HEK293 (cell line): ENCODE measurements around the gene DMC1.

Experiments used
- CTCF ChIA-PET: fragments of 350-600 bp; formaldehyde crosslinking; extraction: SDS; loops from one replicate; lab custom pipeline; 2021; ENCODE audit warnings: antibody characterized with exemption; lab: Yijun Ruan, JAX
- POLR2A ChIA-PET: fragments of 300-600 bp; formaldehyde crosslinking; extraction: SDS; loops from one replicate; lab custom pipeline; 2020; ENCODE audit warnings: antibody characterized with exemption, inconsistent platforms; lab: Yijun Ruan, JAX
- H3K27ac ChIP-seq: fragments of 200-500 bp; sonication (Bioruptor generic); 2 replicates; pipeline ENCODE4 v1.5.1; 2014; ENCODE audit warnings: low read depth, low read length, control low read depth, inconsistent platforms; ENCODE audit errors: extremely low read depth
- H3K36me3 ChIP-seq, 2 experiments: fragments of 200-500 bp in 1 of 2; sonication (Bioruptor generic) in 1 of 2; 1 replicate in 1 of 2; 2 replicates in 1 of 2; pipeline ENCODE4 v1.5.1; 2014 to 2017; ENCODE audit warnings: inconsistent platforms in 2 of 2, low read length in 2 of 2; ENCODE audit not compliant: control insufficient read depth in 2 of 2, insufficient read depth in 1 of 2
- H3K4me1 ChIP-seq: fragments of 200-500 bp; sonication (Bioruptor generic); 2 replicates; pipeline ENCODE4 v1.5.1; 2014; ENCODE audit warnings: mild to moderate bottlenecking, low read length, inconsistent platforms; ENCODE audit not compliant: control insufficient read depth, insufficient read depth
- H3K4me3 ChIP-seq: 2 replicates; pipeline ENCODE4 v1.5.1; 2011; ENCODE audit warnings: low read depth, mild to moderate bottlenecking, control low read depth, low read length, moderate library complexity
- H3K9me3 ChIP-seq: fragments of 200-500 bp; sonication (Bioruptor generic); 2 replicates; pipeline ENCODE4 v1.5.1; 2014; ENCODE audit warnings: low read depth, low read length, inconsistent platforms; ENCODE audit not compliant: control insufficient read depth, insufficient read depth
- ATF2 ChIP-seq: fragments of 450-650 bp; formaldehyde crosslinking; IDR thresholded peaks from 2 replicates; pipeline ENCODE4 v1.5.1; 2016; ENCODE audit warnings: missing biosample characterization, missing genetic modification characterization, low read depth
- SCRT2 ChIP-seq: fragments of 450-650 bp; formaldehyde crosslinking; IDR thresholded peaks from 2 replicates; pipeline ENCODE4 v1.5.1; 2016; ENCODE audit warnings: missing biosample characterization, missing genetic modification characterization
- SETDB1 ChIP-seq: IDR thresholded peaks from one replicate; pipeline ENCODE4 v1.6.1; 2017; ENCODE audit warnings: mild to moderate bottlenecking, low read length, moderate library complexity, mixed read lengths; ENCODE audit not compliant: insufficient read length
- WT1 ChIP-seq: fragments of 450-650 bp; formaldehyde crosslinking; IDR thresholded peaks from 2 replicates; pipeline ENCODE4 v1.5.1; 2016; ENCODE audit warnings: missing biosample characterization, missing genetic modification characterization
- ZBTB8A ChIP-seq: fragments of 450-650 bp; formaldehyde crosslinking; IDR thresholded peaks from 2 replicates; pipeline ENCODE4 v1.5.1; 2016; ENCODE audit warnings: missing biosample characterization, missing genetic modification characterization
- ZEB2 ChIP-seq: fragments of 450-650 bp; formaldehyde crosslinking; IDR thresholded peaks from 2 replicates; pipeline ENCODE4 v1.5.1; 2016; ENCODE audit warnings: missing biosample characterization, missing genetic modification characterization
- ZNF211 ChIP-seq: fragments of 450-650 bp; formaldehyde crosslinking; IDR thresholded peaks from 2 replicates; pipeline ENCODE4 v1.5.1; 2016; ENCODE audit warnings: low read depth, missing biosample characterization, missing genetic modification characterization
- ZNF292 ChIP-seq: fragments of 450-650 bp; formaldehyde crosslinking; IDR thresholded peaks from 2 replicates; pipeline ENCODE4 v1.5.1; 2016; ENCODE audit warnings: low read depth, missing biosample characterization, missing genetic modification characterization, borderline replicate concordance
- ZNF341 ChIP-seq: fragments of 450-650 bp; formaldehyde crosslinking; IDR thresholded peaks from 2 replicates; pipeline ENCODE4; 2016; ENCODE audit warnings: low read depth, missing biosample characterization, missing genetic modification characterization
- ZNF354C ChIP-seq: fragments of 450-650 bp; formaldehyde crosslinking; IDR thresholded peaks from 2 replicates; pipeline ENCODE4 v1.5.1; 2016; ENCODE audit warnings: missing biosample characterization, missing genetic modification characterization, low read depth, borderline replicate concordance
- ZNF501 ChIP-seq: fragments of 450-650 bp; formaldehyde crosslinking; IDR thresholded peaks from 2 replicates; pipeline ENCODE4 v1.5.1; 2016; ENCODE audit warnings: missing biosample characterization, missing genetic modification characterization
- ZNF521 ChIP-seq: fragments of 450-650 bp; formaldehyde crosslinking; IDR thresholded peaks from 2 replicates; pipeline ENCODE4 v1.5.1; 2017; ENCODE audit warnings: missing biosample characterization, mild to moderate bottlenecking, missing genetic modification characterization
- ZNF610 ChIP-seq: fragments of 450-650 bp; formaldehyde crosslinking; IDR thresholded peaks from 2 replicates; pipeline ENCODE4 v1.5.1; 2016; ENCODE audit warnings: missing biosample characterization, missing genetic modification characterization, borderline replicate concordance
- ZNF645 ChIP-seq: fragments of 450-650 bp; formaldehyde crosslinking; IDR thresholded peaks from 2 replicates; pipeline ENCODE4; 2016; ENCODE audit warnings: missing biosample characterization, missing genetic modification characterization
- ZNF660 ChIP-seq: fragments of 450-650 bp; IDR thresholded peaks from 2 replicates; pipeline ENCODE4 v1.5.1; 2018; ENCODE audit warnings: missing biosample characterization, mild to moderate bottlenecking, missing genetic modification characterization
- ZNF777 ChIP-seq: fragments of 450-650 bp; formaldehyde crosslinking; IDR thresholded peaks from 2 replicates; pipeline ENCODE4 v1.5.1; 2017; ENCODE audit warnings: missing biosample characterization, missing genetic modification characterization, borderline replicate concordance
- ZNF837 ChIP-seq: fragments of 450-650 bp; formaldehyde crosslinking; IDR thresholded peaks from 2 replicates; pipeline ENCODE4 v1.5.1; 2016; ENCODE audit warnings: missing biosample characterization, missing genetic modification characterization
- TF ChIP-seq, protein P1 (sequence below): fragments of 450-650 bp; formaldehyde crosslinking; IDR thresholded peaks from 2 replicates; pipeline ENCODE4 v1.5.1; 2016; ENCODE audit warnings: missing biosample characterization, missing genetic modification characterization, borderline replicate concordance
- TF ChIP-seq, protein P2 (sequence below): fragments of 450-650 bp; formaldehyde crosslinking; optimal IDR thresholded peaks from 2 replicates; pipeline ENCODE3; 2016; ENCODE audit warnings: missing biosample characterization, mild to moderate bottlenecking, missing genetic modification characterization
- TF ChIP-seq, protein P3 (sequence below): fragments of 450-650 bp; formaldehyde crosslinking; IDR thresholded peaks from 2 replicates; pipeline ENCODE4 v1.5.1; 2016; ENCODE audit warnings: missing biosample characterization, missing genetic modification characterization

DMC1 gene

GRCh38 chr22:38482662-38483308, 87.2 kb downstream of the DMC1 start:
- no peaks in the 10 kb centered on the region for H3K9me3 ChIP-seq
- TF ChIP-seq ATF2 (tag by site-specific recombination) (no peak), SETDB1 (no peak), ZNF211 (tag by site-specific recombination) (no peak), ZNF645 (tag by site-specific recombination) (no peak), ZEB2 (tag by site-specific recombination) (no peak), ZNF501 (tag by site-specific recombination) (no peak), ZNF610 (tag by site-specific recombination) (no peak), ZBTB8A (no peak), ZNF354C (tag by site-specific recombination) (no peak), ZNF521 (tag by site-specific recombination) (no peak), ZNF292 (tag by site-specific recombination) (no peak), WT1 (tag by site-specific recombination) (no peak), ZNF837 (no peak), SCRT2 (tag by site-specific recombination) (no peak), ZNF660 (tag by site-specific recombination) (no peak), ZNF341 (tag by site-specific recombination) (no peak), ZNF777 (no peak)
- TF ChIP-seq, protein P1, sequence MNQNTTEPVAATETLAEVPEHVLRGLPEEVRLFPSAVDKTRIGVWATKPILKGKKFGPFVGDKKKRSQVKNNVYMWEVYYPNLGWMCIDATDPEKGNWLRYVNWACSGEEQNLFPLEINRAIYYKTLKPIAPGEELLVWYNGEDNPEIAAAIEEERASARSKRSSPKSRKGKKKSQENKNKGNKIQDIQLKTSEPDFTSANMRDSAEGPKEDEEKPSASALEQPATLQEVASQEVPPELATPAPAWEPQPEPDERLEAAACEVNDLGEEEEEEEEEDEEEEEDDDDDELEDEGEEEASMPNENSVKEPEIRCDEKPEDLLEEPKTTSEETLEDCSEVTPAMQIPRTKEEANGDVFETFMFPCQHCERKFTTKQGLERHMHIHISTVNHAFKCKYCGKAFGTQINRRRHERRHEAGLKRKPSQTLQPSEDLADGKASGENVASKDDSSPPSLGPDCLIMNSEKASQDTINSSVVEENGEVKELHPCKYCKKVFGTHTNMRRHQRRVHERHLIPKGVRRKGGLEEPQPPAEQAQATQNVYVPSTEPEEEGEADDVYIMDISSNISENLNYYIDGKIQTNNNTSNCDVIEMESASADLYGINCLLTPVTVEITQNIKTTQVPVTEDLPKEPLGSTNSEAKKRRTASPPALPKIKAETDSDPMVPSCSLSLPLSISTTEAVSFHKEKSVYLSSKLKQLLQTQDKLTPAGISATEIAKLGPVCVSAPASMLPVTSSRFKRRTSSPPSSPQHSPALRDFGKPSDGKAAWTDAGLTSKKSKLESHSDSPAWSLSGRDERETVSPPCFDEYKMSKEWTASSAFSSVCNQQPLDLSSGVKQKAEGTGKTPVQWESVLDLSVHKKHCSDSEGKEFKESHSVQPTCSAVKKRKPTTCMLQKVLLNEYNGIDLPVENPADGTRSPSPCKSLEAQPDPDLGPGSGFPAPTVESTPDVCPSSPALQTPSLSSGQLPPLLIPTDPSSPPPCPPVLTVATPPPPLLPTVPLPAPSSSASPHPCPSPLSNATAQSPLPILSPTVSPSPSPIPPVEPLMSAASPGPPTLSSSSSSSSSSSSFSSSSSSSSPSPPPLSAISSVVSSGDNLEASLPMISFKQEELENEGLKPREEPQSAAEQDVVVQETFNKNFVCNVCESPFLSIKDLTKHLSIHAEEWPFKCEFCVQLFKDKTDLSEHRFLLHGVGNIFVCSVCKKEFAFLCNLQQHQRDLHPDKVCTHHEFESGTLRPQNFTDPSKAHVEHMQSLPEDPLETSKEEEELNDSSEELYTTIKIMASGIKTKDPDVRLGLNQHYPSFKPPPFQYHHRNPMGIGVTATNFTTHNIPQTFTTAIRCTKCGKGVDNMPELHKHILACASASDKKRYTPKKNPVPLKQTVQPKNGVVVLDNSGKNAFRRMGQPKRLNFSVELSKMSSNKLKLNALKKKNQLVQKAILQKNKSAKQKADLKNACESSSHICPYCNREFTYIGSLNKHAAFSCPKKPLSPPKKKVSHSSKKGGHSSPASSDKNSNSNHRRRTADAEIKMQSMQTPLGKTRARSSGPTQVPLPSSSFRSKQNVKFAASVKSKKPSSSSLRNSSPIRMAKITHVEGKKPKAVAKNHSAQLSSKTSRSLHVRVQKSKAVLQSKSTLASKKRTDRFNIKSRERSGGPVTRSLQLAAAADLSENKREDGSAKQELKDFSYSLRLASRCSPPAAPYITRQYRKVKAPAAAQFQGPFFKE (tag by site-specific recombination): no peak
- TF ChIP-seq, protein P2, sequence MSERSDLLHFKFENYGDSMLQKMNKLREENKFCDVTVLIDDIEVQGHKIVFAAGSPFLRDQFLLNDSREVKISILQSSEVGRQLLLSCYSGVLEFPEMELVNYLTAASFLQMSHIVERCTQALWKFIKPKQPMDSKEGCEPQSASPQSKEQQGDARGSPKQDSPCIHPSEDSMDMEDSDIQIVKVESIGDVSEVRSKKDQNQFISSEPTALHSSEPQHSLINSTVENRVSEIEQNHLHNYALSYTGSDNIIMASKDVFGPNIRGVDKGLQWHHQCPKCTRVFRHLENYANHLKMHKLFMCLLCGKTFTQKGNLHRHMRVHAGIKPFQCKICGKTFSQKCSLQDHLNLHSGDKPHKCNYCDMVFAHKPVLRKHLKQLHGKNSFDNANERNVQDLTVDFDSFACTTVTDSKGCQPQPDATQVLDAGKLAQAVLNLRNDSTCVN: no peak
- TF ChIP-seq, protein P3, sequence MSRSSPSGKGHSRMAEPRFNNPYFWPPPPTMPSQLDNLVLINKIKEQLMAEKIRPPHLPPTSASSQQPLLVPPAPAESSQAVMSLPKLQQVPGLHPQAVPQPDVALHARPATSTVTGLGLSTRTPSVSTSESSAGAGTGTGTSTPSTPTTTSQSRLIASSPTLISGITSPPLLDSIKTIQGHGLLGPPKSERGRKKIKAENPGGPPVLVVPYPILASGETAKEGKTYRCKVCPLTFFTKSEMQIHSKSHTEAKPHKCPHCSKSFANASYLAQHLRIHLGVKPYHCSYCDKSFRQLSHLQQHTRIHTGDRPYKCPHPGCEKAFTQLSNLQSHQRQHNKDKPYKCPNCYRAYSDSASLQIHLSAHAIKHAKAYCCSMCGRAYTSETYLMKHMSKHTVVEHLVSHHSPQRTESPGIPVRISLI: no peak
- POLR2A ChIA-PET: interaction anchor here (1.4 to 1.8 kb wide), 2 partner anchors 9 kb away, joined by 4 to 5 read pairs; no protein-coding TSS in a partner anchor
- H3K4me1 ChIP-seq: no peaks in the 10 kb centered on the region
- CTCF ChIA-PET: interaction anchor here (1.0 kb wide), 1 partner anchor 430 kb away, joined by 3 read pairs; no protein-coding TSS in a partner anchor
- H3K4me3 ChIP-seq: no peak overlapping the region
- H3K36me3 ChIP-seq: peaks cover 64 to 79% of the 10 kb centered on the region in 2 experiments
- no peak overlapping the region for H3K27ac ChIP-seq
